A549 (cell line): ENCODE data around the gene ADGRD1.
"Not testable (repeated sequence)": the region's sequence is repeated elsewhere in the genome, so short reads cannot be mapped to it uniquely, and the experiment has no call there.

Experiments used
- BHLHE40 ChIP-seq: IDR thresholded peaks from 2 replicates; pipeline ENCODE4 v1.6.1; 2012; ENCODE audit warnings: low read depth, low read length, inconsistent platforms
- CHD4 ChIP-seq: fragments of 200-600 bp; sonication (generic); IDR thresholded peaks from 2 replicates; pipeline ENCODE4 v1.6.1; 2016; ENCODE audit warnings: antibody characterized with exemption, mild to moderate bottlenecking, borderline replicate concordance
- EP300 ChIP-seq, 2 experiments: fragments of >200 bp; sonication (Bioruptor Twin); formaldehyde crosslinking; IDR thresholded peaks; 2 replicates in 1 of 2; 3 replicates in 1 of 2; pipeline ENCODE4 v1.6.1; 2016 to 2017
- FOSL2 ChIP-seq, 2 experiments: fragments of 450-650 bp in 1 of 2; fragments of >200 bp in 1 of 2; sonication (Bioruptor Twin) in 1 of 2; formaldehyde crosslinking; IDR thresholded peaks; 2 replicates each; pipeline versions ENCODE4 v1.5.0 to v1.6.1; 2016 to 2020; ENCODE audit warnings: mild to moderate bottlenecking in 1 of 2, moderate library complexity in 1 of 2
- MAZ ChIP-seq: fragments of 150-350 bp; IDR thresholded peaks from 2 replicates; pipeline ENCODE4 v1.6.1; 2014; ENCODE audit warnings: antibody characterized with exemption, low read depth, low read length, borderline replicate concordance
- NFE2L2 ChIP-seq: fragments of 150-350 bp; conservative IDR thresholded peaks from 2 replicates; pipeline ENCODE4 v1.6.1; 2014; ENCODE audit warnings: low read length
- PHF8 ChIP-seq: fragments of 200-600 bp; sonication (generic); IDR thresholded peaks from 2 replicates; pipeline ENCODE4 v1.6.1; 2016; ENCODE audit warnings: low read depth, mild to moderate bottlenecking, antibody characterized with exemption, moderate library complexity, borderline replicate concordance
- POLR2A ChIP-seq: IDR thresholded peaks from 2 replicates; pipeline ENCODE4 v1.6.1; 2012; ENCODE audit warnings: mild to moderate bottlenecking, low read length
- SREBF2 ChIP-seq: fragments of 450-650 bp; IDR thresholded peaks from 2 replicates; pipeline ENCODE4 v1.6.1; 2014; ENCODE audit warnings: mild to moderate bottlenecking, moderate library complexity
- TP53 ChIP-seq: fragments of 250-450 bp; sonication (Bioruptor Pico); IDR thresholded peaks from 2 replicates; pipeline ENCODE4 v1.5.0; 2021; ENCODE audit warnings: mild to moderate bottlenecking, moderate library complexity
- TF ChIP-seq, protein P1 (sequence below): fragments of >200 bp; sonication (Bioruptor Twin); formaldehyde crosslinking; IDR thresholded peaks from 3 replicates; pipeline ENCODE4 v1.5.1; 2016

DNA sequence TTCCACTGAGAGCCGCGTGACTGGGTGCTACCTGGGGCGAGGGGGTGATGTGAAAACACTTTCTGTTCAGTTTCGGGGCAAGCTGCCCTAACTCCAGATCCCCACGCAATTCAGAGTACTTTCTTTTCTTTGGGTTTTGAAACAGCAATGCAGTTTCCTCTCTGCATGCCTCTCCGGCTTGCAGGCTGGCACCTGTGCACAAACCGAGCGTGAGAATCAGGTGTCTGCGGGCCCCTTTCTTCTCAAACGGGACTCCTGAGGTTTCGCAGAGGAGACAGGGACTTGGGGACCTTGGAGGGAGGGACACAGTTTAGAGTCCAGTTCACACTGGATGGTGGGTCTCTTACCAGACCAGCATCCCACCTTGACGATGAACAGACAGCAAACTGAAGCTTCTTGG is 118.2 kb downstream of the ADGRD1 start:
- not testable (repeated sequence) for TF ChIP-seq EP300 (IDR thresholded peaks at IDR 0.05); PHF8; SREBF2; TP53 (CRISPR knock-in tag); POLR2A; CHD4; BHLHE40; NFE2L2; FOSL2 (IDR thresholded peaks at IDR 0.05); FOSL2 (CRISPR knock-in tag; IDR thresholded peaks at IDR 0.05); MAZ
- TF ChIP-seq, protein P1, sequence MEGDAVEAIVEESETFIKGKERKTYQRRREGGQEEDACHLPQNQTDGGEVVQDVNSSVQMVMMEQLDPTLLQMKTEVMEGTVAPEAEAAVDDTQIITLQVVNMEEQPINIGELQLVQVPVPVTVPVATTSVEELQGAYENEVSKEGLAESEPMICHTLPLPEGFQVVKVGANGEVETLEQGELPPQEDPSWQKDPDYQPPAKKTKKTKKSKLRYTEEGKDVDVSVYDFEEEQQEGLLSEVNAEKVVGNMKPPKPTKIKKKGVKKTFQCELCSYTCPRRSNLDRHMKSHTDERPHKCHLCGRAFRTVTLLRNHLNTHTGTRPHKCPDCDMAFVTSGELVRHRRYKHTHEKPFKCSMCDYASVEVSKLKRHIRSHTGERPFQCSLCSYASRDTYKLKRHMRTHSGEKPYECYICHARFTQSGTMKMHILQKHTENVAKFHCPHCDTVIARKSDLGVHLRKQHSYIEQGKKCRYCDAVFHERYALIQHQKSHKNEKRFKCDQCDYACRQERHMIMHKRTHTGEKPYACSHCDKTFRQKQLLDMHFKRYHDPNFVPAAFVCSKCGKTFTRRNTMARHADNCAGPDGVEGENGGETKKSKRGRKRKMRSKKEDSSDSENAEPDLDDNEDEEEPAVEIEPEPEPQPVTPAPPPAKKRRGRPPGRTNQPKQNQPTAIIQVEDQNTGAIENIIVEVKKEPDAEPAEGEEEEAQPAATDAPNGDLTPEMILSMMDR, result not testable (repeated sequence)
